ENCODE data around the gene OR6Q1. TPM values are rescaled to one million over a fixed set of nuclear protein-coding genes. Genes with fewer than 3 reads are reported as not detected.

OR6Q1 gene
- total and polyA plus RNA-seq, 2 of the 13 experiments (the other 11 are each of a cell fraction or from before 2014, with no cell fraction given), result not detected

GRCh38 chr11:58070585-58070984 is 39.8 kb downstream of the OR6Q1 start:
- FAIRE-seq, result no peak
- Histone ChIP-seq H3K4me1 (ENCODE audit: insufficient read depth, low read length) (peaks cover 24% of the 10 kb centered on the region), H3K36me3 (replicated peaks in 1 of 2; ENCODE audit: control insufficient read depth in 1 of 2, insufficient read depth in 2 of 2, low read length in 2 of 2) (no peaks in the 10 kb centered on the region), H3K4me2 (ENCODE audit: low read depth, low read length) (no peak overlapping the region), H3K4me3 (replicated peaks in 1 of 3; ENCODE audit: insufficient read depth in 1 of 3, low read depth in 2 of 3, low read length in 3 of 3) (no peak overlapping the region), H2AFZ (ENCODE audit: low read length) (no peak overlapping the region), H3K79me2 (ENCODE audit: insufficient read depth, low read length) (no peaks in the 10 kb centered on the region), H4K20me1 (ENCODE audit: insufficient read depth, low read length) (no peaks in the 10 kb centered on the region), H3K27me3 (ENCODE audit: control insufficient read depth in 1 of 2, insufficient read depth in 2 of 2, low read length in 2 of 2) (no peaks in the 10 kb centered on the region), H3K9me3 (ENCODE audit: low read length) (no peaks in the 10 kb centered on the region), H3K9ac (ENCODE audit: insufficient read depth, low read depth, low read length) (no peak overlapping the region), H3K27ac (ENCODE audit: extremely low read length, insufficient read depth, low read length) (no peak overlapping the region)
- 29% methylated on average over 1 of the region's 1 CpG for WGBS (ENCODE audit: low lambda C conversion rate)
- intact Hi-C loops (cut with micrococcal nuclease; ENCODE audit: unreplicated experiment), result no loop called here
- ChIA-PET CTCF (ENCODE audit: low intra/inter-chr PET ratio, low total read pairs) (no interaction called here), POLR2A (interaction anchor here (1.2 kb wide), 1 partner anchor 9 kb away, joined by 4 read pairs; no protein-coding TSS in a partner anchor)
- in situ Hi-C loops (cut with HindIII; ENCODE audit: extremely low pct_ligation_motif_present, low pct_unique_long_range_greater_than_20kb), result no loop called here
- DNase-seq (ENCODE audit: low spot score), result peak; percentile 80
- no TSS peak for BruUV-seq (replicated peaks)
- peak; percentile 87 for ATAC-seq
- TF ChIP-seq SMAD1 (CRISPR knock-in tag; IDR thresholded peaks at IDR 0.05; ENCODE audit: borderline replicate concordance, low read depth) (no peak), AHR (CRISPR knock-in tag; IDR thresholded peaks at IDR 0.05) (no peak), ZNF431 (CRISPR knock-in tag; IDR thresholded peaks at IDR 0.05; ENCODE audit: borderline replicate concordance, low read depth) (no peak), AKAP8 (CRISPR knock-in tag; IDR thresholded peaks at IDR 0.05) (no peak), ZNF331 (CRISPR knock-in tag; IDR thresholded peaks at IDR 0.05) (0 out of 2 replicates have a peak, but pooled peaks have one; percentile 15), MLLT10 (CRISPR knock-in tag; IDR thresholded peaks at IDR 0.05) (no peak), KAT8 (CRISPR knock-in tag; IDR thresholded peaks at IDR 0.05) (no peak), NFATC3 (CRISPR knock-in tag; IDR thresholded peaks at IDR 0.05) (no peak), PAF1 (CRISPR knock-in tag; IDR thresholded peaks at IDR 0.05) (no peak), TMF1 (CRISPR knock-in tag; IDR thresholded peaks at IDR 0.05; ENCODE audit: low read depth) (no peak), FOSL2 (CRISPR knock-in tag; IDR thresholded peaks at IDR 0.05) (peak; percentile 67), MIER2 (CRISPR knock-in tag; IDR thresholded peaks at IDR 0.05) (0 out of 2 replicates have a peak, but pooled peaks have one; percentile 13), ZNF224 (CRISPR knock-in tag; IDR thresholded peaks at IDR 0.05) (no peak), KLF12 (CRISPR knock-in tag; IDR thresholded peaks at IDR 0.05; ENCODE audit: borderline replicate concordance) (no peak), EP300 (IDR thresholded peaks at IDR 0.05; ENCODE audit: low read depth in 2 of 2, low read length in 2 of 2) (no peak), EP300 (CRISPR knock-in tag; IDR thresholded peaks at IDR 0.05; ENCODE audit: borderline replicate concordance) (no peak), STAG1 (CRISPR knock-in tag; IDR thresholded peaks at IDR 0.05) (peak; percentile 25; the same call in 1 of the 2 replicates), ZNF644 (CRISPR knock-in tag; IDR thresholded peaks at IDR 0.05; ENCODE audit: low read depth) (peak; percentile 82; the same call in 1 of the 2 replicates), CREB1 (IDR thresholded peaks at IDR 0.05) (no peak), CREB1 (CRISPR knock-in tag; IDR thresholded peaks at IDR 0.05) (no peak), ZNF552 (CRISPR knock-in tag; IDR thresholded peaks at IDR 0.05; ENCODE audit: borderline replicate concordance) (no peak), POLR2G (IDR thresholded peaks at IDR 0.05; ENCODE audit: low read depth, low read length) (no peak), ZNF562 (CRISPR knock-in tag; IDR thresholded peaks at IDR 0.05; ENCODE audit: borderline replicate concordance) (no peak), ZSCAN5A (CRISPR knock-in tag; IDR thresholded peaks at IDR 0.05; ENCODE audit: borderline replicate concordance) (no peak)
- TF ChIP-seq, protein P1, sequence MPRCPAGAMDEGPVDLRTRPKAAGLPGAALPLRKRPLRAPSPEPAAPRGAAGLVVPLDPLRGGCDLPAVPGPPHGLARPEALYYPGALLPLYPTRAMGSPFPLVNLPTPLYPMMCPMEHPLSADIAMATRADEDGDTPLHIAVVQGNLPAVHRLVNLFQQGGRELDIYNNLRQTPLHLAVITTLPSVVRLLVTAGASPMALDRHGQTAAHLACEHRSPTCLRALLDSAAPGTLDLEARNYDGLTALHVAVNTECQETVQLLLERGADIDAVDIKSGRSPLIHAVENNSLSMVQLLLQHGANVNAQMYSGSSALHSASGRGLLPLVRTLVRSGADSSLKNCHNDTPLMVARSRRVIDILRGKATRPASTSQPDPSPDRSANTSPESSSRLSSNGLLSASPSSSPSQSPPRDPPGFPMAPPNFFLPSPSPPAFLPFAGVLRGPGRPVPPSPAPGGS (CRISPR knock-in tag; IDR thresholded peaks at IDR 0.05), result no peak
